ENCODE data around the gene COQ7.

DNA sequence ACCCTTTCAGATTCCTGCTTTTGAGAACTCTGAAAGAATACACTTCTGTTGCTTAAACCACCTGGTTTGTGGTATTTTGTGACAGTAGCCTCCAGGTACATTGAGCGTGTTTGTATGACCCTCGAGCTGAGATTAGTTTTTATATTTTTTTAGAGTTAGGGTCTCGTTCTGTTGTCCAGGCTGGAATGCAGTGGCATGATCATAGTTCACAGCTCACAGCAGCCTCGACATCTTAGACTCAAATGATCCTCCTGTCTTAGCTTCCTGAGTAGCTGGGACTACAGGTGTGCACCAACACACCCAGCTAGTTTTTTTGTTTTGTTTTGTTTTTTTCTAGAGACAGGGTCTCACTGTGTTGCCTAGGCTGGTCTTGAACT, 41.9 kb downstream of the COQ7 start:
- TF ChIP-seq, protein P1, sequence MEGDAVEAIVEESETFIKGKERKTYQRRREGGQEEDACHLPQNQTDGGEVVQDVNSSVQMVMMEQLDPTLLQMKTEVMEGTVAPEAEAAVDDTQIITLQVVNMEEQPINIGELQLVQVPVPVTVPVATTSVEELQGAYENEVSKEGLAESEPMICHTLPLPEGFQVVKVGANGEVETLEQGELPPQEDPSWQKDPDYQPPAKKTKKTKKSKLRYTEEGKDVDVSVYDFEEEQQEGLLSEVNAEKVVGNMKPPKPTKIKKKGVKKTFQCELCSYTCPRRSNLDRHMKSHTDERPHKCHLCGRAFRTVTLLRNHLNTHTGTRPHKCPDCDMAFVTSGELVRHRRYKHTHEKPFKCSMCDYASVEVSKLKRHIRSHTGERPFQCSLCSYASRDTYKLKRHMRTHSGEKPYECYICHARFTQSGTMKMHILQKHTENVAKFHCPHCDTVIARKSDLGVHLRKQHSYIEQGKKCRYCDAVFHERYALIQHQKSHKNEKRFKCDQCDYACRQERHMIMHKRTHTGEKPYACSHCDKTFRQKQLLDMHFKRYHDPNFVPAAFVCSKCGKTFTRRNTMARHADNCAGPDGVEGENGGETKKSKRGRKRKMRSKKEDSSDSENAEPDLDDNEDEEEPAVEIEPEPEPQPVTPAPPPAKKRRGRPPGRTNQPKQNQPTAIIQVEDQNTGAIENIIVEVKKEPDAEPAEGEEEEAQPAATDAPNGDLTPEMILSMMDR (IDR thresholded peaks at IDR 0.05) = no peak
- no peak for TF ChIP-seq POLR2AphosphoS5 (IDR thresholded peaks at IDR 0.05; ENCODE audit: low read depth, low read length)
- TF ChIP-seq, protein P2, sequence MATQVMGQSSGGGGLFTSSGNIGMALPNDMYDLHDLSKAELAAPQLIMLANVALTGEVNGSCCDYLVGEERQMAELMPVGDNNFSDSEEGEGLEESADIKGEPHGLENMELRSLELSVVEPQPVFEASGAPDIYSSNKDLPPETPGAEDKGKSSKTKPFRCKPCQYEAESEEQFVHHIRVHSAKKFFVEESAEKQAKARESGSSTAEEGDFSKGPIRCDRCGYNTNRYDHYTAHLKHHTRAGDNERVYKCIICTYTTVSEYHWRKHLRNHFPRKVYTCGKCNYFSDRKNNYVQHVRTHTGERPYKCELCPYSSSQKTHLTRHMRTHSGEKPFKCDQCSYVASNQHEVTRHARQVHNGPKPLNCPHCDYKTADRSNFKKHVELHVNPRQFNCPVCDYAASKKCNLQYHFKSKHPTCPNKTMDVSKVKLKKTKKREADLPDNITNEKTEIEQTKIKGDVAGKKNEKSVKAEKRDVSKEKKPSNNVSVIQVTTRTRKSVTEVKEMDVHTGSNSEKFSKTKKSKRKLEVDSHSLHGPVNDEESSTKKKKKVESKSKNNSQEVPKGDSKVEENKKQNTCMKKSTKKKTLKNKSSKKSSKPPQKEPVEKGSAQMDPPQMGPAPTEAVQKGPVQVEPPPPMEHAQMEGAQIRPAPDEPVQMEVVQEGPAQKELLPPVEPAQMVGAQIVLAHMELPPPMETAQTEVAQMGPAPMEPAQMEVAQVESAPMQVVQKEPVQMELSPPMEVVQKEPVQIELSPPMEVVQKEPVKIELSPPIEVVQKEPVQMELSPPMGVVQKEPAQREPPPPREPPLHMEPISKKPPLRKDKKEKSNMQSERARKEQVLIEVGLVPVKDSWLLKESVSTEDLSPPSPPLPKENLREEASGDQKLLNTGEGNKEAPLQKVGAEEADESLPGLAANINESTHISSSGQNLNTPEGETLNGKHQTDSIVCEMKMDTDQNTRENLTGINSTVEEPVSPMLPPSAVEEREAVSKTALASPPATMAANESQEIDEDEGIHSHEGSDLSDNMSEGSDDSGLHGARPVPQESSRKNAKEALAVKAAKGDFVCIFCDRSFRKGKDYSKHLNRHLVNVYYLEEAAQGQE (IDR thresholded peaks at IDR 0.05; ENCODE audit: insufficient read depth in 1 of 2, low read depth in 2 of 2, low read length in 1 of 2) = no peak
